T-cell (primary cell): ENCODE results near the gene MRPS24. TPM values are rescaled to one million over a fixed set of nuclear protein-coding genes. Genes with fewer than 3 reads are reported as not detected.

ENCODE experiments used
- ATAC-seq, 4 experiments: fragments of 200-7000 bp in 3 of 4; fragments of 150-1000 bp in 1 of 4; cut with Tn5 transposase; replicated peaks in 1 of 4; 1 replicate in 3 of 4; 2 replicates in 1 of 4; pipeline ENCODE4 v1.10.0; 2021; ENCODE audit warnings: moderate library complexity in 3 of 4, mild to moderate bottlenecking in 2 of 4, moderate number of reproducible peaks in 1 of 4
- CTCF ChIA-PET, 2 donors: fragments of 300-600 bp; sonication (Branson Sonifier 250); formaldehyde crosslinking; loops; one replicate each; lab custom pipeline; 2022; ENCODE audit warnings: antibody characterized with exemption in 2 of 2; lab: Charles Lee
- POLR2A ChIA-PET, 2 donors: fragments of 300-600 bp; sonication (Branson Sonifier 250); formaldehyde crosslinking; loops; one replicate each; lab custom pipeline; 2022; ENCODE audit warnings: antibody characterized with exemption in 2 of 2; lab: Charles Lee
- DNase-seq, 35 experiments: peaks; one replicate each; pipeline versions ENCODE4 v3.0.0 to v3.0.0-alpha.2; 2013 to 2023
- H3K27ac ChIP-seq: one replicate; pipeline ENCODE4 v1.5.1; 2013; ENCODE audit warnings: low read length
- H3K27me3 ChIP-seq, 2 experiments: replicated peaks in 1 of 2; 1 replicate in 1 of 2; 2 replicates in 1 of 2; pipeline versions ENCODE4 v1.6.1 to v1.7.0; 2013; ENCODE audit warnings: low read length in 1 of 2, mixed read lengths in 1 of 2; ENCODE audit not compliant: control insufficient read depth in 2 of 2, insufficient read depth in 2 of 2; ENCODE audit errors: extremely low read depth in 1 of 2
- H3K36me3 ChIP-seq, 2 donors: 1 replicate in 1 of 2; 2 replicates in 1 of 2; pipeline versions ENCODE4 v1.6.1 to v1.7.0; 2013; ENCODE audit warnings: low read length in 1 of 2; ENCODE audit not compliant: control insufficient read depth in 2 of 2, insufficient read depth in 1 of 2; ENCODE audit errors: extremely low read depth in 1 of 2
- H3K4me1 ChIP-seq, 2 experiments: 1 replicate in 1 of 2; 2 replicates in 1 of 2; pipeline versions ENCODE4 v1.6.1 to v1.7.0; 2013; ENCODE audit warnings: low read length in 2 of 2, mixed read lengths in 1 of 2; ENCODE audit not compliant: insufficient read depth in 2 of 2, control insufficient read depth in 1 of 2; ENCODE audit errors: extremely low read depth in 1 of 2
- H3K4me3 ChIP-seq, 2 donors: 1 replicate in 1 of 2; 2 replicates in 1 of 2; pipeline versions ENCODE4 v1.5.1 to v1.7.0; 2013; ENCODE audit warnings: mild to moderate bottlenecking in 2 of 2, low read length in 1 of 2, moderate library complexity in 1 of 2; ENCODE audit not compliant: control insufficient read depth in 1 of 2; ENCODE audit errors: extremely low read depth in 1 of 2
- H3K9me3 ChIP-seq: 2 replicates; pipeline ENCODE4 v1.7.0; 2013
- H3K27ac Mint-ChIP-seq, 2 donors: one replicate each; pipeline ENCODE4 v1.8.0; 2020 to 2021; ENCODE audit warnings: mild to moderate bottlenecking in 2 of 2, mixed read lengths in 2 of 2
- H3K27me3 Mint-ChIP-seq, 2 donors: one replicate each; pipeline ENCODE4 v1.8.0; 2021 to 2022; ENCODE audit warnings: mixed read lengths in 2 of 2
- H3K36me3 Mint-ChIP-seq: one replicate; pipeline ENCODE4 v1.8.0; 2021; ENCODE audit warnings: mixed read lengths
- H3K4me1 Mint-ChIP-seq, 3 donors: one replicate each; pipeline ENCODE4 v1.8.0; 2020 to 2022; ENCODE audit warnings: mixed read lengths in 3 of 3, mild to moderate bottlenecking in 1 of 3
- H3K4me3 Mint-ChIP-seq, 3 donors: one replicate each; pipeline ENCODE4 v1.8.0; 2020 to 2022; ENCODE audit warnings: mild to moderate bottlenecking in 3 of 3, mixed read lengths in 3 of 3, moderate library complexity in 3 of 3
- H3K9me3 Mint-ChIP-seq, 3 donors: one replicate each; pipeline ENCODE4 v1.8.0; 2020 to 2022; ENCODE audit warnings: mixed read lengths in 3 of 3
- WGBS: methylation state at CpG from one replicate; pipeline ENCODE4 v1.1.5; 2013; ENCODE audit warnings: missing lambda C conversion rate; ENCODE audit not compliant: insufficient coverage; 5-methylcytosine and 5-hydroxymethylcytosine counted together
- total RNA-seq, 35 experiments: library from RNA in 6 of 35; stranded (reverse) in 6 of 35; fragments of 120-200 nt in 1 of 35; gene quantifications; one replicate each; pipeline versions ENCODE4 v1.2.1 to v1.2.4 and lab custom pipeline; 2013 to 2026

MRPS24 gene
- total RNA-seq, 5 donors from 2014 or later (not counting 1 experiment from before 2014, with no cell fraction given): 44.6 to 71.6 (median 58.4) TPM

- Histone ChIP-seq H3K36me3 (peaks cover 14 to 73% of the 10 kb centered on the region in 2 donors), H3K27ac (no peak overlapping the region), H3K4me3 (no peak overlapping the region), H3K27me3 (no peaks in the 10 kb centered on the region), H3K4me1 (no peaks in the 10 kb centered on the region), H3K9me3 (no peaks in the 10 kb centered on the region)
- H3K36me3 Mint-ChIP-seq: peaks cover 69% of the 10 kb centered on the region
- H3K27me3 Mint-ChIP-seq: no peaks in the 10 kb centered on the region
- ChIA-PET POLR2A (no interaction called here), CTCF (no interaction called here)
- no peaks in the 10 kb centered on the region for H3K9me3 Mint-ChIP-seq
- DNase-seq (no peak), ATAC-seq (no peak)
- WGBS: no CpG with 5 or more reads among the region's 2 CpGs
- H3K4me1 Mint-ChIP-seq: no peaks in the 10 kb centered on the region
- no peak overlapping the region for H3K4me3 Mint-ChIP-seq
- no peak overlapping the region for H3K27ac Mint-ChIP-seq
Observed at GRCh38 chr7:43879477-43879876, 10.2 kb upstream of the MRPS24 start.

- ATAC-seq (no peak), DNase-seq (no peak)
- Histone ChIP-seq H3K9me3 (no peaks in the 10 kb centered on the region), H3K4me3 (no peak overlapping the region), H3K4me1 (no peaks in the 10 kb centered on the region), H3K27ac (no peak overlapping the region), H3K27me3 (no peaks in the 10 kb centered on the region), H3K36me3 (peaks cover 11 to 68% of the 10 kb centered on the region in 2 donors)
- POLR2A ChIA-PET: no interaction called here
- Mint-ChIP-seq H3K9me3 (no peaks in the 10 kb centered on the region), H3K36me3 (peaks cover 62% of the 10 kb centered on the region), H3K27ac (no peak overlapping the region), H3K27me3 (no peaks in the 10 kb centered on the region), H3K4me3 (no peak overlapping the region), H3K4me1 (no peaks in the 10 kb centered on the region)
- CTCF ChIA-PET: no interaction called here
- WGBS: 96% methylated on average over 5 of the region's 5 CpGs
Observed at GRCh38 chr7:43878867-43879266, 9.6 kb upstream of the MRPS24 start.

GRCh38 chr7:43877968-43878864 lies 8.9 kb upstream of the MRPS24 start:
- ATAC-seq (no peak), DNase-seq (no peak)
- H3K9me3 ChIP-seq: no peaks in the 10 kb centered on the region
- H3K4me1 ChIP-seq: no peaks in the 10 kb centered on the region
- Mint-ChIP-seq H3K4me3 (no peak overlapping the region), H3K27me3 (no peaks in the 10 kb centered on the region), H3K36me3 (peaks cover 58% of the 10 kb centered on the region), H3K9me3 (no peaks in the 10 kb centered on the region), H3K27ac (no peak overlapping the region), H3K4me1 (no peaks in the 10 kb centered on the region)
- no peak overlapping the region for H3K4me3 ChIP-seq
- POLR2A ChIA-PET: no interaction called here
- CTCF ChIA-PET: no interaction called here
- WGBS: 98% methylated on average over 36 of the region's 38 CpGs
- peaks cover 11 to 68% of the 10 kb centered on the region in 2 donors for H3K36me3 ChIP-seq
- no peaks in the 10 kb centered on the region for H3K27me3 ChIP-seq
- H3K27ac ChIP-seq: no peak overlapping the region

GRCh38 chr7:43876976-43877745 lies 7.8 kb upstream of the MRPS24 start:
- Mint-ChIP-seq H3K4me3 (no peak overlapping the region), H3K27me3 (no peaks in the 10 kb centered on the region), H3K4me1 (no peaks in the 10 kb centered on the region), H3K36me3 (peaks cover 54% of the 10 kb centered on the region), H3K9me3 (no peaks in the 10 kb centered on the region), H3K27ac (no peak overlapping the region)
- Histone ChIP-seq H3K4me3 (no peak overlapping the region), H3K27me3 (no peaks in the 10 kb centered on the region), H3K27ac (no peak overlapping the region), H3K36me3 (peaks cover 11 to 65% of the 10 kb centered on the region in 2 donors), H3K4me1 (no peaks in the 10 kb centered on the region), H3K9me3 (no peaks in the 10 kb centered on the region)
- ATAC-seq (no peak), DNase-seq (no peak)
- ChIA-PET CTCF (no interaction called here), POLR2A (no interaction called here)
- 90% methylated on average over 21 of the region's 29 CpGs for WGBS

- ATAC-seq (no peak), DNase-seq (no peak)
- CTCF ChIA-PET: no interaction called here
- WGBS: 95% methylated on average over 7 of the region's 7 CpGs
- Histone ChIP-seq H3K4me1 (no peaks in the 10 kb centered on the region), H3K36me3 (peaks cover 11 to 56% of the 10 kb centered on the region in 2 donors), H3K27me3 (no peaks in the 10 kb centered on the region), H3K4me3 (no peak overlapping the region), H3K27ac (no peak overlapping the region), H3K9me3 (no peaks in the 10 kb centered on the region)
- Mint-ChIP-seq H3K27me3 (no peaks in the 10 kb centered on the region), H3K9me3 (no peaks in the 10 kb centered on the region), H3K4me1 (no peaks in the 10 kb centered on the region), H3K4me3 (no peak overlapping the region), H3K36me3 (peaks cover 47% of the 10 kb centered on the region), H3K27ac (no peak overlapping the region)
- POLR2A ChIA-PET: no interaction called here
Observed at GRCh38 chr7:43876241-43876640, 6.9 kb upstream of the MRPS24 start.

- no peak overlapping the region for H3K27ac Mint-ChIP-seq
- no peak for ATAC-seq
- Histone ChIP-seq H3K27me3 (no peaks in the 10 kb centered on the region), H3K9me3 (no peaks in the 10 kb centered on the region), H3K4me3 (no peak overlapping the region), H3K27ac (no peak overlapping the region), H3K36me3 (peaks cover 8 to 33% of the 10 kb centered on the region in 2 donors), H3K4me1 (peaks cover 10 to 13% of the 10 kb centered on the region in 2 experiments)
- peaks cover 28% of the 10 kb centered on the region for H3K36me3 Mint-ChIP-seq
- DNase-seq: no peak
- H3K4me3 Mint-ChIP-seq: no peak overlapping the region
- H3K4me1 Mint-ChIP-seq: peaks cover 15 to 17% (median 15%) of the 10 kb centered on the region in 3 donors
- H3K9me3 Mint-ChIP-seq: no peaks in the 10 kb centered on the region
- CTCF ChIA-PET: no interaction called here
- POLR2A ChIA-PET: no interaction called here
- no peaks in the 10 kb centered on the region for H3K27me3 Mint-ChIP-seq
- 98% methylated on average over 4 of the region's 5 CpGs for WGBS
Observed at GRCh38 chr7:43873300-43873699, 4.0 kb upstream of the MRPS24 start.
